HG03103 (cell line): Measurements from ENCODE around the gene ZNF134.

ENCODE experiments used
- ATAC-seq: cut with Tn5 transposase; IDR thresholded peaks from one replicate; pipeline ENCODE4 v1.9.1; 2021; ENCODE audit warnings: low read depth; ENCODE audit not compliant: unreplicated experiment

The ZNF134 gene

GRCh38 chr19:57633832-57634131 is 19.7 kb downstream of the ZNF134 start:
- ATAC-seq, result no peak

- ATAC-seq, result no peak
Observed at GRCh38 chr19:57637379-57637778, 23.3 kb downstream of the ZNF134 start.

- ATAC-seq, result no peak
Observed at GRCh38 chr19:57641715-57642234, 27.7 kb downstream of the ZNF134 start.

- ATAC-seq, result no peak
Observed at GRCh38 chr19:57642396-57643046, 28.5 kb downstream of the ZNF134 start.

- ATAC-seq, result no peak
Observed at GRCh38 chr19:57643734-57644133, 29.7 kb downstream of the ZNF134 start.

GRCh38 chr19:57648331-57649003 is 34.4 kb downstream of the ZNF134 start:
- ATAC-seq, result no peak

GRCh38 chr19:57651654-57651996 is 37.6 kb downstream of the ZNF134 start:
- no peak for ATAC-seq

- no peak for ATAC-seq
Observed at GRCh38 chr19:57653689-57654088, 39.6 kb downstream of the ZNF134 start.

GRCh38 chr19:57655443-57655842 is 41.4 kb downstream of the ZNF134 start:
- ATAC-seq, result no peak

- no peak for ATAC-seq
Observed at GRCh38 chr19:57656346-57656745, 42.3 kb downstream of the ZNF134 start.

GRCh38 chr19:57664269-57665127 is 50.5 kb downstream of the ZNF134 start:
- no peak for ATAC-seq

- ATAC-seq, result no peak
Observed at GRCh38 chr19:57665261-57665806, 51.3 kb downstream of the ZNF134 start.

- no peak for ATAC-seq
Observed at GRCh38 chr19:57667228-57667627, 53.2 kb downstream of the ZNF134 start.

- no peak for ATAC-seq
Observed at GRCh38 chr19:57668635-57669034, 54.6 kb downstream of the ZNF134 start, which contains the start of gene ZSCAN4. TSS of gene ZSCAN4 (plus strand) at chr19:57668935. CDS start at chr19:57676146, 7,211 bp downstream.

GRCh38 chr19:57671124-57671895 is 57.3 kb downstream of the ZNF134 start:
- no peak for ATAC-seq

GRCh38 chr19:57672466-57672865 is 58.4 kb downstream of the ZNF134 start:
- no peak for ATAC-seq
